CD14-positive monocyte (primary cell): ENCODE measurements around the gene DENND5B. TPM values are rescaled to one million over a fixed set of nuclear protein-coding genes. Genes with fewer than 3 reads are reported as not detected.
"Not testable (repeated sequence)": the region's sequence is repeated elsewhere in the genome, so short reads cannot be mapped to it uniquely, and the experiment has no call there.

Experiments used
- DNase-seq, 3 donors: peaks; one replicate each; pipeline ENCODE4 v3.0.0-alpha.2; 2011 to 2022
- H2AFZ ChIP-seq: 2 replicates; pipeline ENCODE4 v1.6.0; 2012; ENCODE audit warnings: mild to moderate bottlenecking, low read depth, low read length, inconsistent platforms; ENCODE audit not compliant: insufficient read depth, poor library complexity, severe bottlenecking
- H3K27ac ChIP-seq, 2 donors: 1 replicate in 1 of 2; 2 replicates in 1 of 2; pipeline ENCODE4 v1.5.1; 2012 to 2013; ENCODE audit warnings: low read length in 2 of 2, control low read depth in 1 of 2, inconsistent platforms in 1 of 2, low read depth in 1 of 2, mild to moderate bottlenecking in 1 of 2
- H3K27me3 ChIP-seq, 2 donors: one replicate each; pipeline versions ENCODE4 v1.6.0 to v1.6.1; 2011 to 2013; ENCODE audit warnings: low read length in 2 of 2; ENCODE audit not compliant: control insufficient read depth in 2 of 2, insufficient read depth in 2 of 2
- H3K36me3 ChIP-seq, 2 donors: replicated peaks in 1 of 2; 1 replicate in 1 of 2; 2 replicates in 1 of 2; pipeline versions ENCODE4 v1.5.1 to v1.6.1; 2012 to 2013; ENCODE audit warnings: low read length in 2 of 2, control low read depth in 1 of 2, inconsistent platforms in 1 of 2, mild to moderate bottlenecking in 1 of 2; ENCODE audit not compliant: insufficient read depth in 2 of 2, control insufficient read depth in 1 of 2
- H3K4me1 ChIP-seq, 2 donors: 1 replicate in 1 of 2; 2 replicates in 1 of 2; pipeline versions ENCODE4 v1.5.1 to v1.6.1; 2012 to 2013; ENCODE audit warnings: low read length in 2 of 2, control low read depth in 1 of 2, inconsistent platforms in 1 of 2, mild to moderate bottlenecking in 1 of 2, moderate library complexity in 1 of 2; ENCODE audit not compliant: insufficient read depth in 2 of 2, control insufficient read depth in 1 of 2
- H3K4me2 ChIP-seq: replicated peaks from 2 replicates; pipeline ENCODE3; 2012; ENCODE audit warnings: low read length, moderate library complexity, mild to moderate bottlenecking; ENCODE audit not compliant: poor library complexity, severe bottlenecking; ENCODE audit errors: extremely low read depth
- H3K4me3 ChIP-seq, 3 experiments: fragments of 200-600 bp in 1 of 3; sonication (generic) in 1 of 3; replicated peaks in 1 of 3; 1 replicate in 2 of 3; 2 replicates in 1 of 3; pipeline ENCODE4 v1.5.1; 2011 to 2013; ENCODE audit warnings: low read length in 3 of 3, mild to moderate bottlenecking in 3 of 3, control low read depth in 2 of 3, low read depth in 2 of 3, inconsistent platforms in 1 of 3, moderate library complexity in 1 of 3
- H3K79me2 ChIP-seq: 2 replicates; pipeline ENCODE4 v1.6.0; 2012; ENCODE audit warnings: mild to moderate bottlenecking, control low read depth, inconsistent platforms, low read length, moderate library complexity; ENCODE audit not compliant: insufficient read depth
- H3K9ac ChIP-seq: 2 replicates; pipeline ENCODE4 v1.6.0; 2017; ENCODE audit warnings: low read length, mild to moderate bottlenecking; ENCODE audit not compliant: insufficient read depth, poor library complexity, severe bottlenecking
- H3K9me3 ChIP-seq, 2 donors: replicated peaks in 1 of 2; 1 replicate in 1 of 2; 2 replicates in 1 of 2; pipeline versions ENCODE4 v1.5.1 to v1.6.1; 2012 to 2013; ENCODE audit warnings: low read length in 2 of 2, control low read depth in 1 of 2; ENCODE audit not compliant: control insufficient read depth in 1 of 2, insufficient read depth in 1 of 2
- H4K20me1 ChIP-seq: 2 replicates; pipeline ENCODE4 v1.6.0; 2012; ENCODE audit warnings: mild to moderate bottlenecking, low read length, control low read depth, moderate library complexity; ENCODE audit not compliant: insufficient read depth
- H3K27ac Mint-ChIP-seq, 7 donors: one replicate each; pipeline ENCODE4 v1.8.0; 2020; ENCODE audit warnings: mild to moderate bottlenecking in 7 of 7, mixed read lengths in 7 of 7, moderate library complexity in 6 of 7, inconsistent platforms in 2 of 7
- H3K27me3 Mint-ChIP-seq, 3 donors: one replicate each; pipeline ENCODE4 v1.8.0; 2021 to 2022; ENCODE audit warnings: low read depth in 3 of 3, mild to moderate bottlenecking in 3 of 3, mixed read lengths in 3 of 3, moderate library complexity in 3 of 3, inconsistent platforms in 1 of 3
- H3K36me3 Mint-ChIP-seq, 2 donors: one replicate each; pipeline ENCODE4 v1.8.0; 2020; ENCODE audit warnings: mixed read lengths in 2 of 2, inconsistent platforms in 1 of 2, mild to moderate bottlenecking in 1 of 2
- H3K4me1 Mint-ChIP-seq: one replicate; pipeline ENCODE4 v1.8.0; 2020; ENCODE audit warnings: mild to moderate bottlenecking, mixed read lengths
- H3K4me3 Mint-ChIP-seq, 2 donors: one replicate each; pipeline ENCODE4 v1.8.0; 2020; ENCODE audit warnings: mild to moderate bottlenecking in 2 of 2, mixed read lengths in 2 of 2, moderate library complexity in 1 of 2
- H3K9me3 Mint-ChIP-seq, 7 donors: one replicate each; pipeline ENCODE4 v1.8.0; 2020 to 2022; ENCODE audit warnings: mixed read lengths in 7 of 7, mild to moderate bottlenecking in 6 of 7, moderate library complexity in 6 of 7, inconsistent platforms in 2 of 7
- CTCF ChIP-seq: fragments of 200-600 bp; IDR thresholded peaks from one replicate; pipeline ENCODE4 v1.8.0; 2022; ENCODE audit warnings: antibody characterized with exemption, mild to moderate bottlenecking
- WGBS: methylation state at CpG from one replicate; pipeline ENCODE4 v1.1.5; 2013; ENCODE audit warnings: missing lambda C conversion rate; ENCODE audit not compliant: insufficient coverage; 5-methylcytosine and 5-hydroxymethylcytosine counted together
- intact Hi-C, 2 donors: fragments of 100-400 bp; cut with micrococcal nuclease; formaldehyde crosslinking; loops; one replicate each; pipeline versions ENCODE4 v1.15.0 to v1.15.1; 2023
- polyA plus RNA-seq, 3 donors: library from polyadenylated mRNA; depleted of rRNA in 1 of 3; unstranded in 2 of 3; stranded (reverse) in 1 of 3; fragments of 300-500 nt in 2 of 3; fragments of >200 nt in 1 of 3; fragmentation: Illumina TruSeq in 2 of 3; gene quantifications; 1 replicate in 2 of 3; 2 replicates in 1 of 3; pipeline ENCODE4 v1.2.3, GENCODE V29; 2012 to 2021

The DENND5B gene
- polyA plus RNA-seq, 3 donors = 0.23 to 0.36 (median 0.36) TPM

- no peak overlapping the region for H3K27ac ChIP-seq
- no peaks in the 10 kb centered on the region for H3K36me3 ChIP-seq
- no peak overlapping the region for H3K4me2 ChIP-seq
- Mint-ChIP-seq H3K27me3 (peaks cover 0 to 2% (median 2%) of the 10 kb centered on the region in 3 donors), H3K4me1 (peaks cover 3% of the 10 kb centered on the region), H3K36me3 (no peaks in the 10 kb centered on the region), H3K9me3 (peaks cover 4 to 29% (median 14%) of the 10 kb centered on the region in 7 donors), H3K4me3 (no peak overlapping the region), H3K27ac (no peak overlapping the region)
- WGBS = 80% methylated on average over 1 of the region's 7 CpGs
- H3K4me1 ChIP-seq = no peaks in the 10 kb centered on the region
- peaks cover 11 to 16% of the 10 kb centered on the region in 2 donors for H3K9me3 ChIP-seq
- no peak for DNase-seq
- no peak overlapping the region for H3K9ac ChIP-seq
- intact Hi-C loops = no loop called here
- H3K27me3 ChIP-seq = no peaks in the 10 kb centered on the region
- no peak overlapping the region for H3K4me3 ChIP-seq
- no peak overlapping the region for H2AFZ ChIP-seq
- no peaks in the 10 kb centered on the region for H4K20me1 ChIP-seq
- no peak for TF ChIP-seq CTCF
- no peaks in the 10 kb centered on the region for H3K79me2 ChIP-seq
These were observed 86.2 kb downstream of the DENND5B start for GRCh38 chr12:31504625-31505222.

- H3K27ac ChIP-seq, H2AFZ ChIP-seq, H3K4me1 ChIP-seq, H3K79me2 ChIP-seq, H3K27me3 Mint-ChIP-seq, H3K27ac Mint-ChIP-seq, H3K9ac ChIP-seq, H3K4me3 Mint-ChIP-seq, H3K4me1 Mint-ChIP-seq, H3K36me3 Mint-ChIP-seq, H3K4me2 ChIP-seq, H3K36me3 ChIP-seq, H3K4me3 ChIP-seq, intact Hi-C loops, H4K20me1 ChIP-seq, H3K27me3 ChIP-seq: not testable (repeated sequence)
- DNase-seq = peak in 2 of 3 donors; percentile 6 to 13
- WGBS = no CpG with 5 or more reads among the region's 3 CpGs
- peaks cover 4 to 24% (median 14%) of the 10 kb centered on the region in 7 donors for H3K9me3 Mint-ChIP-seq
- H3K9me3 ChIP-seq = peaks cover 11 to 16% of the 10 kb centered on the region in 2 donors
These were observed 89.9 kb downstream of the DENND5B start for GRCh38 chr12:31501014-31501413.
